Astrocyte (in vitro differentiated cells and primary cell): ENCODE measurements around the gene CDKN2B-AS1. TPM values are rescaled to one million over a fixed set of nuclear protein-coding genes. Genes with fewer than 3 reads are reported as not detected.

Experiments used
- DNase-seq: peaks from one replicate; pipeline ENCODE4 v3.0.0-alpha.2; 2010; ENCODE audit warnings: low read depth
- FAIRE-seq: peaks from 2 replicates; lab custom pipeline; 2011; peaks lifted over from hg19 to GRCh38; lab: Jason Lieb, UNC
- H2AFZ ChIP-seq: 2 replicates; pipeline ENCODE4 v1.6.0; 2012; ENCODE audit warnings: low read depth, low read length, inconsistent platforms
- H3K27ac ChIP-seq: 2 replicates; pipeline ENCODE4 v1.5.1; 2011; ENCODE audit warnings: low read depth, low read length, inconsistent platforms
- H3K27me3 ChIP-seq: 2 replicates; pipeline ENCODE4 v1.6.0; 2011; ENCODE audit warnings: low read length, inconsistent platforms; ENCODE audit not compliant: insufficient read depth
- H3K36me3 ChIP-seq: 2 replicates; pipeline ENCODE4 v1.5.1; 2011; ENCODE audit warnings: low read length, inconsistent platforms; ENCODE audit not compliant: insufficient read depth
- H3K4me1 ChIP-seq: 2 replicates; pipeline ENCODE4 v1.5.1; 2011; ENCODE audit warnings: low read length, inconsistent platforms; ENCODE audit not compliant: insufficient read depth
- H3K4me2 ChIP-seq: 2 replicates; pipeline ENCODE4 v1.6.0; 2012; ENCODE audit warnings: low read length, inconsistent platforms
- H3K4me3 ChIP-seq: 2 replicates; pipeline ENCODE4 v1.5.1; 2011; ENCODE audit warnings: low read depth, mild to moderate bottlenecking, low read length, inconsistent platforms; ENCODE audit not compliant: insufficient read depth
- H3K79me2 ChIP-seq: 2 replicates; pipeline ENCODE4 v1.6.0; 2012; ENCODE audit warnings: mild to moderate bottlenecking, low read length, inconsistent platforms; ENCODE audit not compliant: insufficient read depth
- H3K9ac ChIP-seq: 2 replicates; pipeline ENCODE4 v1.6.0; 2012; ENCODE audit warnings: mild to moderate bottlenecking, low read length, inconsistent platforms
- H3K9me3 ChIP-seq: 2 replicates; pipeline ENCODE4 v1.5.1; 2012; ENCODE audit warnings: low read depth, mild to moderate bottlenecking, low read length, inconsistent platforms; ENCODE audit not compliant: insufficient read depth
- H4K20me1 ChIP-seq: 2 replicates; pipeline ENCODE4 v1.6.0; 2012; ENCODE audit warnings: low read length, inconsistent platforms; ENCODE audit not compliant: insufficient read depth
- H3K27ac Mint-ChIP-seq: one replicate; pipeline ENCODE4 v1.8.0; 2021; ENCODE audit warnings: mild to moderate bottlenecking, mixed read lengths; ENCODE audit not compliant: unreplicated experiment
- H3K27me3 Mint-ChIP-seq: one replicate; pipeline ENCODE4 v1.8.0; 2021; ENCODE audit warnings: low read depth, mixed read lengths; ENCODE audit not compliant: unreplicated experiment
- H3K36me3 Mint-ChIP-seq: one replicate; pipeline ENCODE4 v1.8.0; 2021; ENCODE audit warnings: low read depth, mixed read lengths; ENCODE audit not compliant: unreplicated experiment
- H3K4me1 Mint-ChIP-seq: one replicate; pipeline ENCODE4 v1.8.0; 2021; ENCODE audit warnings: low read depth, mixed read lengths; ENCODE audit not compliant: unreplicated experiment
- H3K4me3 Mint-ChIP-seq: one replicate; pipeline ENCODE4 v1.8.0; 2021; ENCODE audit warnings: mild to moderate bottlenecking, moderate library complexity, mixed read lengths; ENCODE audit not compliant: unreplicated experiment
- H3K9me3 Mint-ChIP-seq: one replicate; pipeline ENCODE4 v1.8.0; 2021; ENCODE audit warnings: mild to moderate bottlenecking, mixed read lengths; ENCODE audit not compliant: unreplicated experiment
- EZH2 ChIP-seq: IDR thresholded peaks from 2 replicates; pipeline ENCODE4 v1.6.1; 2012; ENCODE audit warnings: mild to moderate bottlenecking, low read length, inconsistent platforms; ENCODE audit not compliant: insufficient read depth
- total RNA-seq: library from RNA; stranded (reverse); gene quantifications from 2 replicates; pipeline ENCODE4 v1.2.1, GENCODE V29; 2021
- TF ChIP-seq, protein P1 (sequence below): IDR thresholded peaks from 2 replicates; pipeline ENCODE4 v1.5.1; 2011; ENCODE audit warnings: low read depth, mild to moderate bottlenecking, inconsistent platforms, low read length, moderate library complexity; ENCODE audit not compliant: insufficient read depth

CDKN2B-AS1 gene
- total RNA-seq, 1 donor from 2014 or later, result 2.3 TPM

DNA sequence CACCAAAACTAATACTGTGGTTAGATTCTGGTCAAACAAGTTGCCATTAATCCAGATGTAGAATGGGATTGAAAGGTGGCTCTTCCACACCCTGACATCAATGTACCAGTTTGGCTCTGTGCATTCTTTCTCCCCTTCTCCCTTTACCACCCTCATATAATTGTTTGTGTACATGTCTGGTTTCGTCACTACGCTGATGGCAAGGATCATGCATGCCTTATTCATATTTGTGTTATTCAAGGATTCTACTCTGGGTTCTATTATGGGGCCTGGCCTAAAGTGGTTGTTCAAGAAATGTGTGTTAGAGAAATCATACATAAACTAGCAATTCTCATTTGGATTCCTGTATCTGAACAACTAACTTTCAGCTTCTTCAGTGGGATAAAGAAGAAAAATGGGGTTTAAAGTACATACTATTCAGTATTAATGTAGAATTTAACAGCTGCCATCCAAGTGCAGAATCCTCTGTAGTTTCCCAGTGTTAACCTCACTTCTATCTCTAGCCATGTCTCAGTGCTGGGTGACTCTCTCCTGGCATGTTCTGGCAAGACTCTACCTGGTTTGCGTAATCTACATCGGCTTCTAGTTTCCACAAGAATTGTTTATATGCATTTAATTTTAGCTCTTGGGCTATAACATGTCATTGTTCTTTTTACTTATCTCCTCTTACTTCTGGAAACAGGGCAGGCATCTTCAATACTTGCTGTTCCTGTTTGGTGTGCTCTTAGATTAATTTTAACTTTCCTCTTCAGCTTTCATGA, 42.5 kb downstream of the CDKN2B-AS1 start:
- H3K79me2 ChIP-seq, result no peaks in the 10 kb centered on the region
- Mint-ChIP-seq H3K27ac (no peak overlapping the region), H3K9me3 (no peaks in the 10 kb centered on the region), H3K27me3 (no peaks in the 10 kb centered on the region), H3K4me3 (no peak overlapping the region), H3K4me1 (peaks cover 40% of the 10 kb centered on the region), H3K36me3 (no peaks in the 10 kb centered on the region)
- no peaks in the 10 kb centered on the region for H3K9me3 ChIP-seq
- H3K36me3 ChIP-seq, result no peaks in the 10 kb centered on the region
- DNase-seq (no peak), FAIRE-seq (no peak)
- no peak overlapping the region for H3K27ac ChIP-seq
- no peak overlapping the region for H3K4me2 ChIP-seq
- no peak overlapping the region for H3K4me3 ChIP-seq
- H4K20me1 ChIP-seq, result no peaks in the 10 kb centered on the region
- H3K4me1 ChIP-seq, result peaks cover 23% of the 10 kb centered on the region
- H3K27me3 ChIP-seq, result no peaks in the 10 kb centered on the region
- no peak overlapping the region for H2AFZ ChIP-seq
- TF ChIP-seq, protein P1, sequence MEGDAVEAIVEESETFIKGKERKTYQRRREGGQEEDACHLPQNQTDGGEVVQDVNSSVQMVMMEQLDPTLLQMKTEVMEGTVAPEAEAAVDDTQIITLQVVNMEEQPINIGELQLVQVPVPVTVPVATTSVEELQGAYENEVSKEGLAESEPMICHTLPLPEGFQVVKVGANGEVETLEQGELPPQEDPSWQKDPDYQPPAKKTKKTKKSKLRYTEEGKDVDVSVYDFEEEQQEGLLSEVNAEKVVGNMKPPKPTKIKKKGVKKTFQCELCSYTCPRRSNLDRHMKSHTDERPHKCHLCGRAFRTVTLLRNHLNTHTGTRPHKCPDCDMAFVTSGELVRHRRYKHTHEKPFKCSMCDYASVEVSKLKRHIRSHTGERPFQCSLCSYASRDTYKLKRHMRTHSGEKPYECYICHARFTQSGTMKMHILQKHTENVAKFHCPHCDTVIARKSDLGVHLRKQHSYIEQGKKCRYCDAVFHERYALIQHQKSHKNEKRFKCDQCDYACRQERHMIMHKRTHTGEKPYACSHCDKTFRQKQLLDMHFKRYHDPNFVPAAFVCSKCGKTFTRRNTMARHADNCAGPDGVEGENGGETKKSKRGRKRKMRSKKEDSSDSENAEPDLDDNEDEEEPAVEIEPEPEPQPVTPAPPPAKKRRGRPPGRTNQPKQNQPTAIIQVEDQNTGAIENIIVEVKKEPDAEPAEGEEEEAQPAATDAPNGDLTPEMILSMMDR, result no peak
- no peak for TF ChIP-seq EZH2
- no peak overlapping the region for H3K9ac ChIP-seq

DNA sequence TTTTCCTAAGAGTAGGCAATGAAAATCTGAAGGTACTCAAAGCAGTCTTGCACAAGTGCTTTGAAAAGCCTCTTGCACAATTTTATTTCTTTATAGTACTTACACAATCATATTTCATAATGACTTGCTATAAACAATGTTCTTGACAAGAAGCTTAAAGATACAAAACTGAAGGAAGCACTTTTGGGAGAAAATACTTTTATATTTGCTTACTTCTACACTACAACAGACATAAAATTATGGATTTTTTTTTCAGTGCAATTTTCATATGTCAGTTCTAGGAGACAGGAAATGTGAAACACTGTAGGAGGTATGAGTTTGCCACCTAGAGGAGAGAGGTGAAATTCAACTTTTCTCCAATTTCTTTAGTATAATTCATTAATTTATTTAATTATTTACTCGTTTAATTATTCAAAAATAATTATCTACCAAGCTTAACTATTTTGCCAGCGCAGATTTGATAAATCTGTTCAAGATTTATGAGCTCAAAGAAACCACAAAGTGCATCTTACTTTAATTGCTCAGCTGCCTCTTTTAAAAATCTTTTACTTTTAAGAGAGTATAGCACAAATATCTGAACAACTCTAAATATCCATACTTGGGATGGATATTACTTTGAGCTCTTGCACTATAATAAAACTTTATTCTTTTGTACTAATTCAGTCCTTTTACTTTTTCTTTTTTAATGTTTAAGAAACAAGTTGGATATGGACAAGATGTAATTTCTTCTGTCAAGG, 43.5 kb downstream of the CDKN2B-AS1 start:
- TF ChIP-seq EZH2, result no peak
- TF ChIP-seq, protein P1, result peak; percentile 46
- Histone ChIP-seq H3K36me3 (no peaks in the 10 kb centered on the region), H2AFZ (no peak overlapping the region), H3K9ac (no peak overlapping the region), H3K79me2 (no peaks in the 10 kb centered on the region), H3K27ac (no peak overlapping the region), H3K27me3 (no peaks in the 10 kb centered on the region), H3K9me3 (no peaks in the 10 kb centered on the region), H3K4me3 (no peak overlapping the region), H3K4me2 (no peak overlapping the region), H3K4me1 (peaks cover 23% of the 10 kb centered on the region), H4K20me1 (no peaks in the 10 kb centered on the region)
- H3K4me3 Mint-ChIP-seq, result no peak overlapping the region
- H3K27ac Mint-ChIP-seq, result peak overlapping the region; percentile 27
- no peak for FAIRE-seq
- peaks cover 43% of the 10 kb centered on the region for H3K4me1 Mint-ChIP-seq
- H3K27me3 Mint-ChIP-seq, result no peaks in the 10 kb centered on the region
- DNase-seq, result no peak
- H3K36me3 Mint-ChIP-seq, result no peaks in the 10 kb centered on the region
- no peaks in the 10 kb centered on the region for H3K9me3 Mint-ChIP-seq

DNA sequence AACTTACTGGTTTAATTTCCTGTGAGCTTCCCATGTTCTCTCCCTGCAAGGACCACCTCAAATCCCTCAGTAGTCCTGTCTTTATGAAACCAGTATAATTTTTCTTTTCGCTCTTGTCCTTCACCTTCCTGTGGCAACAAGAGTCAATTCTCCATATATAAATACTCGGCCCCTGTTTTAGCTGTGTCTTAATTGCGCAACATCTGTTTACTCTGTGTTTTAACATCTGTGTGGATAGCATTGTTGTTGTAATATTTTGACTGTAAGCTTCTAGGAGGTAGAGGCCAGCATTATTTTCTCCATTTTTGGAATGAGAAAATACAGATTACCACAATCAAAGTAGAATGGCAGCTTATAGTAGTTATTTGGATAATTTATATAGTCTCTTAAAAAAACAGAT, 44.7 kb downstream of the CDKN2B-AS1 start:
- FAIRE-seq (no peak), DNase-seq (no peak)
- no peaks in the 10 kb centered on the region for H3K9me3 ChIP-seq
- no peak overlapping the region for H3K9ac ChIP-seq
- no peaks in the 10 kb centered on the region for H3K27me3 ChIP-seq
- Mint-ChIP-seq H3K4me3 (no peak overlapping the region), H3K36me3 (no peaks in the 10 kb centered on the region), H3K27ac (peak overlapping the region; percentile 71), H3K4me1 (peaks cover 47% of the 10 kb centered on the region), H3K27me3 (no peaks in the 10 kb centered on the region), H3K9me3 (no peaks in the 10 kb centered on the region)
- no peak overlapping the region for H2AFZ ChIP-seq
- peaks cover 26% of the 10 kb centered on the region for H3K4me1 ChIP-seq
- no peaks in the 10 kb centered on the region for H3K79me2 ChIP-seq
- H3K27ac ChIP-seq, result no peak overlapping the region
- H3K36me3 ChIP-seq, result no peaks in the 10 kb centered on the region
- TF ChIP-seq, protein P1, result no peak
- no peak for TF ChIP-seq EZH2
- no peak overlapping the region for H3K4me2 ChIP-seq
- no peaks in the 10 kb centered on the region for H4K20me1 ChIP-seq
- no peak overlapping the region for H3K4me3 ChIP-seq
